ENCODE measurements around the gene FBN2.

DNA sequence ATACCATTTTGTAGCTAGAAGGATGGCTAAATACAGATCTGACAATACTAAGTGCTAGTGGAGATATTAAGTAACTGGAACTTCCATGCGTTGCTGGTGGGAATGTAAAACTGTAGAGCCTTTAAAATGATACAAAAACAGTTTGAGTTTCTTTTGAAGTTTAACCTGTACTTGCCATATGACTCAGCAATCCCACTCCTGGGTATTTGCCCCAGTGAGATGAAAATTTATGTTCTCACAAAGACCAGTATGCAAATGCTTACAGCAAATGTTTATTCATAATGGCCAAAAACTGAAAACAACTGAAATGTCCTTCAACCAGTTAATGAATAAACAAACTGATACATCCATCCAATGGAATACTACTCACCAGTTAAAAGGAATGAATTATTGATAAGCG lies 317.2 kb downstream of the FBN2 start:
- TF ChIP-seq, protein P1, sequence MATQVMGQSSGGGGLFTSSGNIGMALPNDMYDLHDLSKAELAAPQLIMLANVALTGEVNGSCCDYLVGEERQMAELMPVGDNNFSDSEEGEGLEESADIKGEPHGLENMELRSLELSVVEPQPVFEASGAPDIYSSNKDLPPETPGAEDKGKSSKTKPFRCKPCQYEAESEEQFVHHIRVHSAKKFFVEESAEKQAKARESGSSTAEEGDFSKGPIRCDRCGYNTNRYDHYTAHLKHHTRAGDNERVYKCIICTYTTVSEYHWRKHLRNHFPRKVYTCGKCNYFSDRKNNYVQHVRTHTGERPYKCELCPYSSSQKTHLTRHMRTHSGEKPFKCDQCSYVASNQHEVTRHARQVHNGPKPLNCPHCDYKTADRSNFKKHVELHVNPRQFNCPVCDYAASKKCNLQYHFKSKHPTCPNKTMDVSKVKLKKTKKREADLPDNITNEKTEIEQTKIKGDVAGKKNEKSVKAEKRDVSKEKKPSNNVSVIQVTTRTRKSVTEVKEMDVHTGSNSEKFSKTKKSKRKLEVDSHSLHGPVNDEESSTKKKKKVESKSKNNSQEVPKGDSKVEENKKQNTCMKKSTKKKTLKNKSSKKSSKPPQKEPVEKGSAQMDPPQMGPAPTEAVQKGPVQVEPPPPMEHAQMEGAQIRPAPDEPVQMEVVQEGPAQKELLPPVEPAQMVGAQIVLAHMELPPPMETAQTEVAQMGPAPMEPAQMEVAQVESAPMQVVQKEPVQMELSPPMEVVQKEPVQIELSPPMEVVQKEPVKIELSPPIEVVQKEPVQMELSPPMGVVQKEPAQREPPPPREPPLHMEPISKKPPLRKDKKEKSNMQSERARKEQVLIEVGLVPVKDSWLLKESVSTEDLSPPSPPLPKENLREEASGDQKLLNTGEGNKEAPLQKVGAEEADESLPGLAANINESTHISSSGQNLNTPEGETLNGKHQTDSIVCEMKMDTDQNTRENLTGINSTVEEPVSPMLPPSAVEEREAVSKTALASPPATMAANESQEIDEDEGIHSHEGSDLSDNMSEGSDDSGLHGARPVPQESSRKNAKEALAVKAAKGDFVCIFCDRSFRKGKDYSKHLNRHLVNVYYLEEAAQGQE (IDR thresholded peaks at IDR 0.05; ENCODE audit: insufficient read depth in 1 of 2, low read depth in 2 of 2, low read length in 1 of 2), result no peak
- TF ChIP-seq, protein P2, sequence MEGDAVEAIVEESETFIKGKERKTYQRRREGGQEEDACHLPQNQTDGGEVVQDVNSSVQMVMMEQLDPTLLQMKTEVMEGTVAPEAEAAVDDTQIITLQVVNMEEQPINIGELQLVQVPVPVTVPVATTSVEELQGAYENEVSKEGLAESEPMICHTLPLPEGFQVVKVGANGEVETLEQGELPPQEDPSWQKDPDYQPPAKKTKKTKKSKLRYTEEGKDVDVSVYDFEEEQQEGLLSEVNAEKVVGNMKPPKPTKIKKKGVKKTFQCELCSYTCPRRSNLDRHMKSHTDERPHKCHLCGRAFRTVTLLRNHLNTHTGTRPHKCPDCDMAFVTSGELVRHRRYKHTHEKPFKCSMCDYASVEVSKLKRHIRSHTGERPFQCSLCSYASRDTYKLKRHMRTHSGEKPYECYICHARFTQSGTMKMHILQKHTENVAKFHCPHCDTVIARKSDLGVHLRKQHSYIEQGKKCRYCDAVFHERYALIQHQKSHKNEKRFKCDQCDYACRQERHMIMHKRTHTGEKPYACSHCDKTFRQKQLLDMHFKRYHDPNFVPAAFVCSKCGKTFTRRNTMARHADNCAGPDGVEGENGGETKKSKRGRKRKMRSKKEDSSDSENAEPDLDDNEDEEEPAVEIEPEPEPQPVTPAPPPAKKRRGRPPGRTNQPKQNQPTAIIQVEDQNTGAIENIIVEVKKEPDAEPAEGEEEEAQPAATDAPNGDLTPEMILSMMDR (IDR thresholded peaks at IDR 0.05), result no peak
- no peak for TF ChIP-seq SIN3A (IDR thresholded peaks at IDR 0.05; ENCODE audit: borderline replicate concordance, insufficient read depth, low read depth, low read length)
